ENCODE results near the gene FNIP2. TPM values are rescaled to one million over a fixed set of nuclear protein-coding genes. Genes with fewer than 3 reads are reported as not detected.

FNIP2 gene
- total and polyA plus RNA-seq, 9 of the 15 experiments (the other 6 are each of a cell fraction or from before 2014, with no cell fraction given), result 1.7 to 15.5 (median 8.3) TPM

DNA sequence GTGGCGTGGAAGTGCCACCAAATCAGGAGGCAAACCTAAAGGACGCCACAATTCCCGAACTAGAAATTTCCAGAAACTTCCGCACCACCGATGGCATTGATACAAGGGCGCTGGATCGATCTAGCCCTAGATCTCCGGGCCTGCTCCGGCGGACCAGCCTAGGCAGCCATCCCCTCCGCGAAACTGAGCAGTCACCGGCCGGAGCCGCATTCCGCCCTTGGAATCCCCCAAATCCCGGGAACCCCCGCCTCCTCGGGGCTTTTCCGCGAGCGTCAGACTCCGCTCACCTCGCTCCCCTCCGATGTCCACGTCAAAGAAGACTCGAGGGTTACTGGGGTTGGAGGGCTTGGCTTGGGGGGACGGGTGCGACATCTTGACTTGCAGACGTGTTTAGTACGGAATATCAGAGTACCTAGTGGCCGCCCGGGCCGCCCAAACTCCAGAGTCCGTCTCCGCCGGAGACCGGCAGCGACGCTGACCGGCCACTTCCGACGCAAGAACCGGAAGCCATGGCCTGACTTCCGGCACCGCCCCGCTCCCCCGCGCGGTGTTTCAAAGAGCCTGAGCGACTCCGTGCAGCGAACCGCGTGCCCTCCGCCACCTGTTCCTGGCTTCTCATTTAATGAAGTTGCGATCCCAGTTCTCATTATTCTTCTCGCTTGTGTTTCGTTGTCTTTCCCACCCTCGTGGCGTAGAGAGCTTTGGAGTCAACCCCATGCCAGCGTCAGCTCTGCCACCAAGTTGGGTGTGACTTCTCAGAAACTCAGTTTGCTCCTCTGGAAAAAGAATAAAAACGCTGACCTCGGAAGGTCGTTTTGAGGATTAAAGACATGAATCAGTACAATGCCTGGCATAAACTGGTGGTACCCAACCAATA lies 45.7 kb upstream of the FNIP2 start, which contains the start of gene PPID (continued):
- TF ChIP-seq, protein P1, sequence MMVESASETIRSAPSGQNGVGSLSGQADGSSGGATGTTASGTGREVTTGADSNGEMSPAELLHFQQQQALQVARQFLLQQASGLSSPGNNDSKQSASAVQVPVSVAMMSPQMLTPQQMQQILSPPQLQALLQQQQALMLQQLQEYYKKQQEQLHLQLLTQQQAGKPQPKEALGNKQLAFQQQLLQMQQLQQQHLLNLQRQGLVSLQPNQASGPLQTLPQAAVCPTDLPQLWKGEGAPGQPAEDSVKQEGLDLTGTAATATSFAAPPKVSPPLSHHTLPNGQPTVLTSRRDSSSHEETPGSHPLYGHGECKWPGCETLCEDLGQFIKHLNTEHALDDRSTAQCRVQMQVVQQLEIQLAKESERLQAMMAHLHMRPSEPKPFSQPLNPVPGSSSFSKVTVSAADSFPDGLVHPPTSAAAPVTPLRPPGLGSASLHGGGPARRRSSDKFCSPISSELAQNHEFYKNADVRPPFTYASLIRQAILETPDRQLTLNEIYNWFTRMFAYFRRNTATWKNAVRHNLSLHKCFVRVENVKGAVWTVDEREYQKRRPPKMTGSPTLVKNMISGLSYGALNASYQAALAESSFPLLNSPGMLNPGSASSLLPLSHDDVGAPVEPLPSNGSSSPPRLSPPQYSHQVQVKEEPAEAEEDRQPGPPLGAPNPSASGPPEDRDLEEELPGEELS (CRISPR knock-in tag; IDR thresholded peaks at IDR 0.05; ENCODE audit: borderline replicate concordance), result peak; percentile 88
- TF ChIP-seq XRCC5 (IDR thresholded peaks at IDR 0.05; ENCODE audit: low read depth, low read length) (0 out of 2 replicates have a peak, but pooled peaks have one; percentile 35), NR2C1 (IDR thresholded peaks at IDR 0.05) (no peak), NR2C1 (tag; IDR thresholded peaks at IDR 0.05) (peak; percentile 44; the same call in 1 of the 2 replicates), ZNF778 (CRISPR knock-in tag; IDR thresholded peaks at IDR 0.05) (no peak), TRIM28 (IDR thresholded peaks at IDR 0.05) (no peak), SREBF1 (IDR thresholded peaks at IDR 0.05; ENCODE audit: borderline replicate concordance, low read depth, low read length) (no peak), MTA3 (IDR thresholded peaks at IDR 0.05; ENCODE audit: borderline replicate concordance) (peak; percentile 92), SUPT5H (IDR thresholded peaks at IDR 0.05) (peak; percentile 87), ESRRA (IDR thresholded peaks at IDR 0.05; ENCODE audit: borderline replicate concordance, low read depth) (peak; percentile 31; the same call in 1 of the 2 replicates), ZNF274 (IDR thresholded peaks at IDR 0.05; ENCODE audit: borderline replicate concordance, low read depth, low read length) (no peak), CAMTA2 (CRISPR knock-in tag; conservative IDR thresholded peaks at IDR 0.05) (no peak), CBFB (CRISPR knock-in tag; IDR thresholded peaks at IDR 0.05) (no peak; the same call in 1 of the 2 replicates), DDX20 (tag; IDR thresholded peaks at IDR 0.05; ENCODE audit: low read depth) (no peak), ZNF586 (CRISPR knock-in tag; conservative IDR thresholded peaks at IDR 0.05) (no peak), NONO (IDR thresholded peaks at IDR 0.05; ENCODE audit: low read depth in 2 of 2, low read length in 1 of 2) (no peak)
- TF ChIP-seq, protein P2, sequence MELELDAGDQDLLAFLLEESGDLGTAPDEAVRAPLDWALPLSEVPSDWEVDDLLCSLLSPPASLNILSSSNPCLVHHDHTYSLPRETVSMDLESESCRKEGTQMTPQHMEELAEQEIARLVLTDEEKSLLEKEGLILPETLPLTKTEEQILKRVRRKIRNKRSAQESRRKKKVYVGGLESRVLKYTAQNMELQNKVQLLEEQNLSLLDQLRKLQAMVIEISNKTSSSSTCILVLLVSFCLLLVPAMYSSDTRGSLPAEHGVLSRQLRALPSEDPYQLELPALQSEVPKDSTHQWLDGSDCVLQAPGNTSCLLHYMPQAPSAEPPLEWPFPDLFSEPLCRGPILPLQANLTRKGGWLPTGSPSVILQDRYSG (tag; conservative IDR thresholded peaks at IDR 0.05; ENCODE audit: low read depth), result peak; percentile 73
- TF ChIP-seq, protein P3, sequence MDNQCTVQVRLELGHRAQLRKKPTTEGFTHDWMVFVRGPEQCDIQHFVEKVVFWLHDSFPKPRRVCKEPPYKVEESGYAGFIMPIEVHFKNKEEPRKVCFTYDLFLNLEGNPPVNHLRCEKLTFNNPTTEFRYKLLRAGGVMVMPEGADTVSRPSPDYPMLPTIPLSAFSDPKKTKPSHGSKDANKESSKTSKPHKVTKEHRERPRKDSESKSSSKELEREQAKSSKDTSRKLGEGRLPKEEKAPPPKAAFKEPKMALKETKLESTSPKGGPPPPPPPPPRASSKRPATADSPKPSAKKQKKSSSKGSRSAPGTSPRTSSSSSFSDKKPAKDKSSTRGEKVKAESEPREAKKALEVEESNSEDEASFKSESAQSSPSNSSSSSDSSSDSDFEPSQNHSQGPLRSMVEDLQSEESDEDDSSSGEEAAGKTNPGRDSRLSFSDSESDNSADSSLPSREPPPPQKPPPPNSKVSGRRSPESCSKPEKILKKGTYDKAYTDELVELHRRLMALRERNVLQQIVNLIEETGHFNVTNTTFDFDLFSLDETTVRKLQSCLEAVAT (IDR thresholded peaks at IDR 0.05), result no peak
- TF ChIP-seq, protein P4, sequence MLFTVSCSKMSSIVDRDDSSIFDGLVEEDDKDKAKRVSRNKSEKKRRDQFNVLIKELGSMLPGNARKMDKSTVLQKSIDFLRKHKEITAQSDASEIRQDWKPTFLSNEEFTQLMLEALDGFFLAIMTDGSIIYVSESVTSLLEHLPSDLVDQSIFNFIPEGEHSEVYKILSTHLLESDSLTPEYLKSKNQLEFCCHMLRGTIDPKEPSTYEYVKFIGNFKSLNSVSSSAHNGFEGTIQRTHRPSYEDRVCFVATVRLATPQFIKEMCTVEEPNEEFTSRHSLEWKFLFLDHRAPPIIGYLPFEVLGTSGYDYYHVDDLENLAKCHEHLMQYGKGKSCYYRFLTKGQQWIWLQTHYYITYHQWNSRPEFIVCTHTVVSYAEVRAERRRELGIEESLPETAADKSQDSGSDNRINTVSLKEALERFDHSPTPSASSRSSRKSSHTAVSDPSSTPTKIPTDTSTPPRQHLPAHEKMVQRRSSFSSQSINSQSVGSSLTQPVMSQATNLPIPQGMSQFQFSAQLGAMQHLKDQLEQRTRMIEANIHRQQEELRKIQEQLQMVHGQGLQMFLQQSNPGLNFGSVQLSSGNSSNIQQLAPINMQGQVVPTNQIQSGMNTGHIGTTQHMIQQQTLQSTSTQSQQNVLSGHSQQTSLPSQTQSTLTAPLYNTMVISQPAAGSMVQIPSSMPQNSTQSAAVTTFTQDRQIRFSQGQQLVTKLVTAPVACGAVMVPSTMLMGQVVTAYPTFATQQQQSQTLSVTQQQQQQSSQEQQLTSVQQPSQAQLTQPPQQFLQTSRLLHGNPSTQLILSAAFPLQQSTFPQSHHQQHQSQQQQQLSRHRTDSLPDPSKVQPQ (CRISPR knock-in tag; IDR thresholded peaks at IDR 0.05; ENCODE audit: borderline replicate concordance), result no peak

Measured in K562 (cell line).